Fibroblast of peridontal ligament (primary cell): ENCODE measurements around the gene SLC44A5.
A peak's percentile ranks its signal among the peaks of the same experiment; 100 is the strongest.
"Not testable (repeated sequence)": the region's sequence is repeated elsewhere in the genome, so short reads cannot be mapped to it uniquely, and the experiment has no call there.

ENCODE experiments used
- DNase-seq: peaks from one replicate; pipeline ENCODE4 v3.0.0-alpha.2; 2010; ENCODE audit errors: extremely low read depth

The SLC44A5 gene

GRCh38 chr1:75275631-75276030 lies 335.3 kb downstream of the SLC44A5 start:
- no peak for DNase-seq

GRCh38 chr1:75274920-75275506 lies 335.9 kb downstream of the SLC44A5 start:
- DNase-seq: no peak

- no peak for DNase-seq
These were observed 337.8 kb downstream of the SLC44A5 start for GRCh38 chr1:75273110-75273509.

- DNase-seq: peak; percentile 62
These were observed 345.1 kb downstream of the SLC44A5 start for GRCh38 chr1:75265792-75266191.

GRCh38 chr1:75264112-75264511 lies 346.8 kb downstream of the SLC44A5 start:
- no peak for DNase-seq

- DNase-seq: not testable (repeated sequence)
These were observed 347.3 kb downstream of the SLC44A5 start for GRCh38 chr1:75263616-75264015.

GRCh38 chr1:75261946-75262345 lies 349.0 kb downstream of the SLC44A5 start:
- DNase-seq: not testable (repeated sequence)

- DNase-seq: no peak
These were observed 352.6 kb downstream of the SLC44A5 start for GRCh38 chr1:75258351-75258750.

GRCh38 chr1:75257424-75257823 lies 353.5 kb downstream of the SLC44A5 start:
- no peak for DNase-seq

GRCh38 chr1:75250114-75250513 lies 360.8 kb downstream of the SLC44A5 start:
- not testable (repeated sequence) for DNase-seq

- DNase-seq: no peak
These were observed 365.7 kb downstream of the SLC44A5 start for GRCh38 chr1:75245239-75245638.

- no peak for DNase-seq
These were observed 367.8 kb downstream of the SLC44A5 start for GRCh38 chr1:75243124-75243523.

GRCh38 chr1:75237316-75237715 lies 373.6 kb downstream of the SLC44A5 start:
- DNase-seq: no peak

GRCh38 chr1:75234562-75234961 lies 376.4 kb downstream of the SLC44A5 start:
- DNase-seq: no peak

- peak; percentile 31 for DNase-seq
These were observed 377.5 kb downstream of the SLC44A5 start for GRCh38 chr1:75233302-75233929.

- DNase-seq: no peak
These were observed 390.8 kb downstream of the SLC44A5 start for GRCh38 chr1:75220072-75220471.

- DNase-seq: no peak
These were observed 396.9 kb downstream of the SLC44A5 start for GRCh38 chr1:75214017-75214416.

- no peak for DNase-seq
These were observed 399.3 kb downstream of the SLC44A5 start for GRCh38 chr1:75211648-75212047.

GRCh38 chr1:75208862-75209261 lies 402.1 kb downstream of the SLC44A5 start:
- DNase-seq: no peak

- peak; percentile 95 for DNase-seq
These were observed 407.3 kb downstream of the SLC44A5 start for GRCh38 chr1:75203415-75204277.

GRCh38 chr1:75202751-75203150 lies 408.2 kb downstream of the SLC44A5 start:
- peak; percentile 79 for DNase-seq

GRCh38 chr1:75198761-75199160 lies 412.2 kb downstream of the SLC44A5 start:
- DNase-seq: peak; percentile 69

- no peak for DNase-seq
These were observed 412.8 kb downstream of the SLC44A5 start for GRCh38 chr1:75198163-75198562.
